Neutrophil (primary cell): ENCODE data around the gene HYAL2.

Source experiments
- H3K27ac ChIP-seq: fragments of 200-600 bp; sonication (generic); 2 replicates; pipeline ENCODE4 v1.5.1; 2016; ENCODE audit warnings: mild to moderate bottlenecking, moderate library complexity
- H3K27me3 ChIP-seq: fragments of 200-600 bp; sonication (generic); 2 replicates; pipeline ENCODE4 v1.6.0; 2016; ENCODE audit warnings: mild to moderate bottlenecking
- H3K36me3 ChIP-seq: fragments of 200-600 bp; sonication (generic); 2 replicates; pipeline ENCODE4 v1.5.1; 2017
- H3K4me1 ChIP-seq, 2 experiments: fragments of 200-600 bp in 1 of 2; sonication (generic) in 1 of 2; 1 replicate in 1 of 2; 2 replicates in 1 of 2; pipeline versions ENCODE4 v1.5.1 to v1.6.1; 2013 to 2016; ENCODE audit warnings: low read depth in 1 of 2, low read length in 1 of 2, mild to moderate bottlenecking in 1 of 2, moderate library complexity in 1 of 2; ENCODE audit not compliant: control insufficient read depth in 1 of 2, insufficient read depth in 1 of 2
- H3K4me3 ChIP-seq, 2 experiments: fragments of 200-600 bp in 1 of 2; sonication (generic) in 1 of 2; 1 replicate in 1 of 2; 2 replicates in 1 of 2; pipeline ENCODE4 v1.5.1; 2013 to 2016; ENCODE audit warnings: low read depth in 1 of 2, low read length in 1 of 2, mild to moderate bottlenecking in 1 of 2, moderate library complexity in 1 of 2
- H3K9me3 ChIP-seq: fragments of 200-600 bp; sonication (generic); 2 replicates; pipeline ENCODE4 v1.5.1; 2016
- CTCF ChIP-seq: fragments of 200-600 bp; sonication (generic); IDR thresholded peaks from 2 replicates; pipeline ENCODE4 v1.5.1; 2016; ENCODE audit warnings: antibody characterized with exemption

Gene HYAL2

GRCh38 chr3:50295553-50296431 lies 26.8 kb downstream of the HYAL2 start:
- no peak overlapping the region for H3K4me3 ChIP-seq
- H3K36me3 ChIP-seq: no peaks in the 10 kb centered on the region
- TF ChIP-seq CTCF: no peak
- no peaks in the 10 kb centered on the region for H3K27me3 ChIP-seq
- peaks cover 48 to 54% of the 10 kb centered on the region in 2 experiments for H3K4me1 ChIP-seq
- peak overlapping the region; percentile 25 for H3K27ac ChIP-seq
- H3K9me3 ChIP-seq: no peaks in the 10 kb centered on the region

GRCh38 chr3:50294492-50295403 lies 27.8 kb downstream of the HYAL2 start:
- Histone ChIP-seq H3K36me3 (no peaks in the 10 kb centered on the region), H3K27me3 (no peaks in the 10 kb centered on the region), H3K4me3 (no peak overlapping the region), H3K4me1 (peaks cover 37 to 43% of the 10 kb centered on the region in 2 experiments), H3K9me3 (no peaks in the 10 kb centered on the region), H3K27ac (peak overlapping the region; percentile 25)
- no peak for TF ChIP-seq CTCF

GRCh38 chr3:50294089-50294488 lies 28.5 kb downstream of the HYAL2 start:
- H3K9me3 ChIP-seq: no peaks in the 10 kb centered on the region
- no peak overlapping the region for H3K4me3 ChIP-seq
- no peaks in the 10 kb centered on the region for H3K27me3 ChIP-seq
- no peaks in the 10 kb centered on the region for H3K36me3 ChIP-seq
- no peak for TF ChIP-seq CTCF
- peaks cover 35 to 39% of the 10 kb centered on the region in 2 experiments for H3K4me1 ChIP-seq
- peak overlapping the region; percentile 69 for H3K27ac ChIP-seq

GRCh38 chr3:50293079-50293801 lies 29.3 kb downstream of the HYAL2 start:
- Histone ChIP-seq H3K9me3 (no peaks in the 10 kb centered on the region), H3K27ac (peak overlapping the region; percentile 69), H3K4me1 (peaks cover 27 to 31% of the 10 kb centered on the region in 2 experiments), H3K4me3 (peak overlapping the region in 1 of 2 experiments; percentile 59), H3K27me3 (no peaks in the 10 kb centered on the region), H3K36me3 (peaks cover 5% of the 10 kb centered on the region)
- TF ChIP-seq CTCF: no peak
